Measurements from ENCODE around the gene STK39. TPM values are rescaled to one million over a fixed set of nuclear protein-coding genes. Genes with fewer than 3 reads are reported as not detected.

STK39 gene
- total RNA-seq, 1 donor from 2014 or later, result 28.2 TPM

Other genes with a start within 250 kb of the STK39 start
- gene CERS6, start 208.7 kb upstream of the STK39 start, total RNA-seq, result 27.2 and 27.4 TPM in 2 replicates

Measured in neural crest cell (in vitro differentiated cells).